HepG2 (cell line): Measurements from ENCODE around the gene ST13. TPM values are rescaled to one million over a fixed set of nuclear protein-coding genes. Genes with fewer than 3 reads are reported as not detected.

Experiments
- ATAC-seq: fragments of 200-7000 bp; cut with Tn5 transposase; 3 replicates; pipeline ENCODE4 v1.9.1; 2020; ENCODE audit warnings: mild to moderate bottlenecking, moderate library complexity
- BruUV-seq: library from RNA; stranded (reverse); fragments of 400-500 nt; replicated peaks from 2 replicates; lab custom pipeline; 2021; lab: Mats Ljungman, UMichigan
- CTCF ChIA-PET: fragments of 300-600 bp; formaldehyde crosslinking; extraction: SDS; loops from one replicate; lab custom pipeline; 2021; ENCODE audit warnings: low total read pairs, inconsistent platforms, low intra/inter-chr PET ratio; lab: Yijun Ruan, JAX
- POLR2A ChIA-PET: fragments of 350-600 bp; sonication (Branson Sonifier 250); formaldehyde crosslinking; loops from one replicate; lab custom pipeline; 2020; ENCODE audit warnings: antibody characterized with exemption, inconsistent platforms; lab: Yijun Ruan, JAX
- DNase-seq: peaks from one replicate; pipeline ENCODE4 v3.0.0-alpha.2; 2015; ENCODE audit warnings: low spot score
- FAIRE-seq: peaks from 3 replicates; lab custom pipeline; 2011; peaks lifted over from hg19 to GRCh38; lab: Jason Lieb, UNC
- H2AFZ ChIP-seq: one replicate; pipeline ENCODE4 v1.6.1; 2011; ENCODE audit warnings: low read length, inconsistent platforms
- H3K27ac ChIP-seq: fragments of 300-600 bp; 3 replicates; pipeline ENCODE4 v1.8.0; 2011; ENCODE audit warnings: mixed run types, mild to moderate bottlenecking, mixed read lengths, low read length, inconsistent platforms; ENCODE audit not compliant: insufficient read depth; ENCODE audit errors: extremely low read length
- H3K27me3 ChIP-seq, 2 experiments: fragments of 200-600 bp in 1 of 2; 2 replicates in 1 of 2; 3 replicates in 1 of 2; pipeline versions ENCODE4 v1.6.0 to v1.8.0; 2011; ENCODE audit warnings: low read length in 2 of 2, mild to moderate bottlenecking in 2 of 2, moderate library complexity in 2 of 2, inconsistent platforms in 1 of 2; ENCODE audit not compliant: insufficient read depth in 2 of 2, control insufficient read depth in 1 of 2
- H3K36me3 ChIP-seq, 2 experiments: fragments of 200-600 bp in 1 of 2; replicated peaks in 1 of 2; 2 replicates in 1 of 2; 3 replicates in 1 of 2; pipeline versions ENCODE4 v1.5.1 to v1.8.0; 2011; ENCODE audit warnings: low read length in 2 of 2, inconsistent platforms in 1 of 2; ENCODE audit not compliant: insufficient read depth in 2 of 2, control insufficient read depth in 1 of 2
- H3K4me1 ChIP-seq: 2 replicates; pipeline ENCODE4 v1.5.1; 2012; ENCODE audit warnings: low read length, inconsistent platforms; ENCODE audit not compliant: insufficient read depth
- H3K4me2 ChIP-seq: 2 replicates; pipeline ENCODE4 v1.6.0; 2011; ENCODE audit warnings: low read depth, low read length, inconsistent platforms
- H3K4me3 ChIP-seq, 3 experiments: fragments of 200-600 bp in 1 of 3; sonication (generic), shearing (Covaris generic) in 1 of 3; replicated peaks in 1 of 3; 2 replicates each; pipeline ENCODE4 v1.5.1; 2011 to 2016; ENCODE audit warnings: low read length in 3 of 3, inconsistent platforms in 2 of 3, low read depth in 2 of 3, mild to moderate bottlenecking in 2 of 3, control low read depth in 1 of 3, mixed read lengths in 1 of 3; ENCODE audit not compliant: insufficient read depth in 1 of 3
- H3K79me2 ChIP-seq: one replicate; pipeline ENCODE4 v1.6.1; 2011; ENCODE audit warnings: low read length, inconsistent platforms; ENCODE audit not compliant: insufficient read depth
- H3K9ac ChIP-seq: 2 replicates; pipeline ENCODE4 v1.6.0; 2011; ENCODE audit warnings: mild to moderate bottlenecking, low read depth, low read length, inconsistent platforms; ENCODE audit not compliant: insufficient read depth
- H3K9me3 ChIP-seq: 2 replicates; pipeline ENCODE4 v1.5.1; 2012; ENCODE audit warnings: mild to moderate bottlenecking, low read length
- H4K20me1 ChIP-seq: 2 replicates; pipeline ENCODE4 v1.6.0; 2011; ENCODE audit warnings: inconsistent platforms, mild to moderate bottlenecking, low read length, moderate library complexity; ENCODE audit not compliant: insufficient read depth
- ATF4 ChIP-seq, 2 experiments: fragments of 450-650 bp in 1 of 2; sonication (generic) in 1 of 2; formaldehyde crosslinking; IDR thresholded peaks; 2 replicates each; pipeline versions ENCODE4 v1.5.0 to v1.8.0; 2020 to 2022; ENCODE audit warnings: mild to moderate bottlenecking in 1 of 2, missing genetic modification reagents in 1 of 2
- CEBPG ChIP-seq: IDR thresholded peaks from 2 replicates; pipeline ENCODE4 v1.6.1; 2016
- POGZ ChIP-seq: sonication (generic); formaldehyde crosslinking; IDR thresholded peaks from 2 replicates; pipeline ENCODE4 v1.4.0; 2020; ENCODE audit warnings: mild to moderate bottlenecking, missing genetic modification reagents
- PRDM10 ChIP-seq: sonication (generic); formaldehyde crosslinking; IDR thresholded peaks from 2 replicates; pipeline ENCODE4 v1.4.0; 2020; ENCODE audit warnings: low read depth, missing genetic modification reagents
- RARA ChIP-seq: IDR thresholded peaks from 2 replicates; pipeline ENCODE4 v1.6.1; 2016; ENCODE audit warnings: missing genetic modification reagents, missing compliant biosample characterization
- TFAP4 ChIP-seq: sonication (generic); IDR thresholded peaks from 2 replicates; pipeline ENCODE4 v1.6.1; 2016; ENCODE audit warnings: low read depth, borderline replicate concordance
- YY1 ChIP-seq: IDR thresholded peaks from 2 replicates; pipeline ENCODE4 v1.6.1; 2011; ENCODE audit warnings: low read length, low read depth, moderate library complexity, mild to moderate bottlenecking; ENCODE audit not compliant: insufficient read depth, insufficient replicate concordance
- ZBTB38 ChIP-seq: sonication (generic); formaldehyde crosslinking; IDR thresholded peaks from 2 replicates; pipeline ENCODE4 v1.5.1; 2020; ENCODE audit warnings: mild to moderate bottlenecking, missing genetic modification reagents
- ZNF407 ChIP-seq: sonication (generic); formaldehyde crosslinking; IDR thresholded peaks from one replicate; pipeline ENCODE4 v1.5.1; 2020; ENCODE audit warnings: mild to moderate bottlenecking, missing genetic modification reagents; ENCODE audit errors: not compliant biosample characterization
- WGBS: methylation state at CpG from one replicate; pipeline ENCODE4 v1.1.6; 2017; ENCODE audit warnings: low lambda C conversion rate; 5-methylcytosine and 5-hydroxymethylcytosine counted together
- in situ Hi-C: cut with HindIII; loops from 2 replicates; pipeline ENCODE4 v1.10.0; 2017; ENCODE audit warnings: low pct_unique_long_range_greater_than_20kb; ENCODE audit not compliant: extremely low pct_ligation_motif_present
- intact Hi-C: fragments of 100-400 bp; cut with micrococcal nuclease; formaldehyde crosslinking; loops from one replicate; pipeline ENCODE4 v1.10.0; 2022; ENCODE audit not compliant: unreplicated experiment
- polyA plus RNA-seq, 8 experiments: library from polyadenylated mRNA; depleted of rRNA in 3 of 8; stranded (reverse) in 7 of 8; unstranded in 1 of 8; fragments of >200 nt; fragmentation: Illumina TruSeq in 4 of 8; extraction: Trizol in 4 of 8; gene quantifications; 2 replicates each; pipeline versions ENCODE4 v1.2.1 to v1.2.3, GENCODE V29; 2011 to 2016; ENCODE audit warnings: low read depth in 4 of 8, missing spikeins in 1 of 8, mixed read lengths in 1 of 8; ENCODE audit not compliant: insufficient read depth in 1 of 8
- total RNA-seq, 5 experiments: library from RNA; depleted of rRNA; stranded (reverse); fragments of >200 nt; fragmentation: Illumina TruSeq; extraction: Trizol; gene quantifications; 2 replicates each; pipeline ENCODE4 v1.2.3, GENCODE V29; 2016; ENCODE audit warnings: low read depth in 1 of 5

ST13 gene
- total and polyA plus RNA-seq, 2 of the 13 experiments (the other 11 are each of a cell fraction or from before 2014, with no cell fraction given) = 110 to 274 TPM

- TF ChIP-seq ZNF407 (CRISPR knock-in tag) (no peak), CEBPG (CRISPR knock-in tag) (no peak), POGZ (CRISPR knock-in tag) (no peak), RARA (CRISPR knock-in tag) (no peak), YY1 (no peak)
These were observed 59.0 kb downstream of the ST13 start (continued) for GRCh38 chr22:40797427-40797826.

- FAIRE-seq = no peak
- peaks cover 7% of the 10 kb centered on the region for H3K4me1 ChIP-seq
- no peaks in the 10 kb centered on the region for H4K20me1 ChIP-seq
- H3K4me2 ChIP-seq = no peak overlapping the region
- in situ Hi-C loops (no loop called here), intact Hi-C loops (no loop called here)
- H3K27me3 ChIP-seq = no peaks in the 10 kb centered on the region
- H3K9ac ChIP-seq = no peak overlapping the region
- no peak overlapping the region for H3K27ac ChIP-seq
- H3K36me3 ChIP-seq = peaks cover 1 to 12% of the 10 kb centered on the region in 2 experiments; a peak in 2 of 5 replicates
- DNase-seq = no peak
- CTCF ChIA-PET = no interaction called here
- POLR2A ChIA-PET = no interaction called here
- 92% methylated on average over 2 of the region's 2 CpGs for WGBS
- no TSS peak for BruUV-seq
- H2AFZ ChIP-seq = no peak overlapping the region
- ATAC-seq = no peak
- H3K4me3 ChIP-seq = no peak overlapping the region
- H3K79me2 ChIP-seq = no peaks in the 10 kb centered on the region
- H3K9me3 ChIP-seq = no peaks in the 10 kb centered on the region
- TF ChIP-seq PRDM10 (CRISPR knock-in tag) (no peak), ATF4 (CRISPR knock-in tag; IDR thresholded peaks at IDR 0.05) (no peak), ZBTB38 (CRISPR knock-in tag) (no peak), TFAP4 (no peak)
These were observed 64.0 kb downstream of the ST13 start for GRCh38 chr22:40792451-40792850.
